Retinal pigment epithelial cell (primary cell): Measurements from ENCODE around the gene TRAF2.

Source experiments
- DNase-seq: peaks from one replicate; pipeline ENCODE4 v3.0.0-alpha.2; 2010; ENCODE audit warnings: low read depth
- H3K4me3 ChIP-seq: 2 replicates; pipeline ENCODE4 v1.5.1; 2011; ENCODE audit warnings: mild to moderate bottlenecking, low read length, control low read depth, moderate library complexity
- TF ChIP-seq, protein P1 (sequence below): conservative IDR thresholded peaks from 2 replicates; pipeline ENCODE4 v1.5.1; 2011; ENCODE audit warnings: low read depth, low read length, control low read depth, inconsistent platforms

The TRAF2 gene

GRCh38 chr9:136953771-136954269 is 67.5 kb downstream of the TRAF2 start:
- DNase-seq = no peak
- TF ChIP-seq, protein P1, sequence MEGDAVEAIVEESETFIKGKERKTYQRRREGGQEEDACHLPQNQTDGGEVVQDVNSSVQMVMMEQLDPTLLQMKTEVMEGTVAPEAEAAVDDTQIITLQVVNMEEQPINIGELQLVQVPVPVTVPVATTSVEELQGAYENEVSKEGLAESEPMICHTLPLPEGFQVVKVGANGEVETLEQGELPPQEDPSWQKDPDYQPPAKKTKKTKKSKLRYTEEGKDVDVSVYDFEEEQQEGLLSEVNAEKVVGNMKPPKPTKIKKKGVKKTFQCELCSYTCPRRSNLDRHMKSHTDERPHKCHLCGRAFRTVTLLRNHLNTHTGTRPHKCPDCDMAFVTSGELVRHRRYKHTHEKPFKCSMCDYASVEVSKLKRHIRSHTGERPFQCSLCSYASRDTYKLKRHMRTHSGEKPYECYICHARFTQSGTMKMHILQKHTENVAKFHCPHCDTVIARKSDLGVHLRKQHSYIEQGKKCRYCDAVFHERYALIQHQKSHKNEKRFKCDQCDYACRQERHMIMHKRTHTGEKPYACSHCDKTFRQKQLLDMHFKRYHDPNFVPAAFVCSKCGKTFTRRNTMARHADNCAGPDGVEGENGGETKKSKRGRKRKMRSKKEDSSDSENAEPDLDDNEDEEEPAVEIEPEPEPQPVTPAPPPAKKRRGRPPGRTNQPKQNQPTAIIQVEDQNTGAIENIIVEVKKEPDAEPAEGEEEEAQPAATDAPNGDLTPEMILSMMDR = no peak
- no peak overlapping the region for H3K4me3 ChIP-seq

DNA sequence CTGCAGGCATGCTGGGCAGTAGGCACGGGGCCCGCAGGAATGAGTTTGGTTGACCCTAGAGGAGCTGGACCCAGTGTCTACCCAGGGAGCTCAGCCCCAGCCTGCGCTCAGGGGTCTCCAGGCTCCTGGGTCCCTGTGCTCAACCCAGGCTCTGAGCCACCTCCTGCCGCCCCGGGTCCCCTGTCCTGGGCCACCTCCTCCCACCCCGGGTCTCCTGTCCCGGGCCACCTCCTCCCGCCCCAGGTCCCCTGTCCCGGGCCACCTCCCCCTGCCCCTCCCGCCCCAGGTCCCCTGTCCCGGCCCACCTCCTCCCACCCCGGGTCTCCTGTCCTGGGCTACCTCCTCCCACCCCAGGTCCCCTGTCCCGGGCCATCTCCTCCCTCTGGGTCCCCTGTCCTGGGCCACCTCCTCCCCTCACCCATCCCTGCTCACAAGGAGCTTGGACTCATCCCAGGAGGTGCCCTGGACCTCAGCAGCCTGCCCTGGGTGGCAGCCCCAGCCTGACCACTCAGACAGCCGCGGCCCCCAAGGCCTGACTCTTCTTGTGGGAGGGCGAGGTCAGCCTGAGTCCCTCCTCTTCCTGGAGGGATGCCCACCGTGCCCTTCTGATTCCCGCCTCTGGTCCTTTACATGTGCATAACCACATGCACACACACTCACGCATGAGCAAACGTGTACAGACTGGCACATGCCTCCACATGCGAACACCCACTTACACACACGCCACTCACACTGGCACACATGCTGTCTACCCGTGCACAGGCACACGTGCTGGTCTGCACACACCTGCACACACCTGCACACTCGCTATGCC is 68.2 kb downstream of the TRAF2 start:
- TF ChIP-seq, protein P1 = no peak
- no peak overlapping the region for H3K4me3 ChIP-seq
- DNase-seq = no peak

- no peak for DNase-seq
- TF ChIP-seq, protein P1 = no peak
- no peak overlapping the region for H3K4me3 ChIP-seq
These were observed 69.1 kb downstream of the TRAF2 start for GRCh38 chr9:136955202-136955942.

GRCh38 chr9:136955943-136956335 is 69.6 kb downstream of the TRAF2 start:
- no peak overlapping the region for H3K4me3 ChIP-seq
- DNase-seq = no peak
- TF ChIP-seq, protein P1 = no peak

DNA sequence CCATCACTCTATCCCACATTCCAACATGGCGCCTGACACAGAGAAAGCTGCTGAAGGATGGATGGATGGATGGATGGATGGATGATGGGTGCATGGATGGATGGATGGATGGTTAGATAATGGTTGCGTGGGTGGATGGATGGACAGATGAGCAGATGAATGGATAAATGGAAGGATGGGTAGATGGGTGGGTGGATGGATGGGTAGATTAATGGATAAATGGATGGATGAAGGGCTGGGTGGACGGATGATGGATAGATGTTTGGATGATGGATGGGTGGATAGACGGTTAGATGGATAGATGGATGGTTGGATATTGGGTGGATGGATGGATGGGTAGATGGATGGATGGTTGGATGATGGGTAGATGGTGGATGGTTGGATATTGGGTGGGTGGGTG is 70.3 kb downstream of the TRAF2 start:
- no peak for DNase-seq
- TF ChIP-seq, protein P1 = no peak
- H3K4me3 ChIP-seq = no peak overlapping the region

DNA sequence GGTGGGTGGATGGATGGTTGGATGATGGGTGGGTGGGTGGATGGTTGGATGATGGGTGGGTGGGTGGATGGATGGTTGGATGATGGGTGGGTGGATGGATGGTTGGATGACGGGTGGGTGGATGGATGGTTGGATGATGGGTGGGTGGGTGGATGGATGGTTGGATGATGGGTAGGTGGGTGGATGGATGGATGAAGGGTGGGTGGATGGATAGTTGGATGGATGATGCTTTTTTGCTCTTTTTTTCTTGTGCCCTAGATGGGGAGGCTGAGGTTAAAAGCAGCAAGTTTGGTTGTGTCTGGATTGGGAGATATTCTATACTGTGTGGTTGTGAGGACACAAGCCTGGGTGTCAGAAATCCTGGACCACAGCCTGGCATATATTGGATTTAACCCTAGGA is 71.1 kb downstream of the TRAF2 start:
- DNase-seq = no peak

More for the DNA sequence above, 71.1 kb downstream of the TRAF2 start:
- TF ChIP-seq, protein P1 = no peak
- no peak overlapping the region for H3K4me3 ChIP-seq
